Retinal pigment epithelial cell (primary cell): ENCODE data around the gene PRXL2A.
"Not testable (repeated sequence)": the region's sequence is repeated elsewhere in the genome, so short reads cannot be mapped to it uniquely, and the experiment has no call there.

Experiments used
- DNase-seq: peaks from one replicate; pipeline ENCODE4 v3.0.0-alpha.2; 2010; ENCODE audit warnings: low read depth
- H3K4me3 ChIP-seq: 2 replicates; pipeline ENCODE4 v1.5.1; 2011; ENCODE audit warnings: mild to moderate bottlenecking, low read length, control low read depth, moderate library complexity
- TF ChIP-seq, protein P1 (sequence below): conservative IDR thresholded peaks from 2 replicates; pipeline ENCODE4 v1.5.1; 2011; ENCODE audit warnings: low read depth, low read length, control low read depth, inconsistent platforms

PRXL2A gene

DNA sequence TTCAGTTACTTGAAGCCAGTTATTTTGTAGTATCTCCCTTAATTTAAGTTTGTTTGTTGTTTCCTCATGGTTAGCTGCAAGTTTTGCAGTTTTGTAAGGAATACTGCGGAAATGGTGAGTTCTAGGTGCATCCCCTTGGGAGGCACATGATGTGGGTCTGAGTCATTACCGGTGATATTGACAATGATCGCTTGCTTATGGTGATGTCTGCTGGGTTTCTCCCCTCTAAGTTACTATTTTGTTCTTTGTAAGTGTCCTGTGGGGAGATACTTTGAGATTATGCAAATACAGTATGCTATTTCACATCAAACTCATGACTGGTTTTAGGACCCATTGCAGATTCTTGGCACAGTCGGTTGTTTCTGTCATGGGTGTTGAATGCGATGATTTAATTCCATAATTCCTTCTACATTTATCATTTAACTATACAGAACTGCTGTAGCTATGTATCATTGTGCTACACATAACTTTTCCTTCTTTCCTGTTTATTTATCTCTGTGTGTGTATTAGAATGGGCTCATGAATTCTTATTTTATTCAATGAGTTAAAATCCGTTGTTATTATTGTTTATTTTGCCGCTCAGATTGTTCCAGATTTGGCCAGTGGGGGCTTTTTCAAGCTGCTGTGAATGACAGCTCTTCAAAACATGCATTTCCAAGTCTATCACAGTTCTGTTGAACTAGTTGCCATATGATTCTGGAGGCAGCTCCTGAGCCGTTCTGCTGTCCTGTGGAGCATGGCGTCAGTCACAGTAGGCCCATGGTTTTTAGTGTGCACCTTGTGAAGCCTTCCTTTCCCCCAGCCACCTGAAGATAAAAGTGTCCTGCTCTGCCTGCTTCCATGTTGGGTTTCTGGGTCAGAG is 64.1 kb downstream of the PRXL2A start:
- TF ChIP-seq, protein P1, sequence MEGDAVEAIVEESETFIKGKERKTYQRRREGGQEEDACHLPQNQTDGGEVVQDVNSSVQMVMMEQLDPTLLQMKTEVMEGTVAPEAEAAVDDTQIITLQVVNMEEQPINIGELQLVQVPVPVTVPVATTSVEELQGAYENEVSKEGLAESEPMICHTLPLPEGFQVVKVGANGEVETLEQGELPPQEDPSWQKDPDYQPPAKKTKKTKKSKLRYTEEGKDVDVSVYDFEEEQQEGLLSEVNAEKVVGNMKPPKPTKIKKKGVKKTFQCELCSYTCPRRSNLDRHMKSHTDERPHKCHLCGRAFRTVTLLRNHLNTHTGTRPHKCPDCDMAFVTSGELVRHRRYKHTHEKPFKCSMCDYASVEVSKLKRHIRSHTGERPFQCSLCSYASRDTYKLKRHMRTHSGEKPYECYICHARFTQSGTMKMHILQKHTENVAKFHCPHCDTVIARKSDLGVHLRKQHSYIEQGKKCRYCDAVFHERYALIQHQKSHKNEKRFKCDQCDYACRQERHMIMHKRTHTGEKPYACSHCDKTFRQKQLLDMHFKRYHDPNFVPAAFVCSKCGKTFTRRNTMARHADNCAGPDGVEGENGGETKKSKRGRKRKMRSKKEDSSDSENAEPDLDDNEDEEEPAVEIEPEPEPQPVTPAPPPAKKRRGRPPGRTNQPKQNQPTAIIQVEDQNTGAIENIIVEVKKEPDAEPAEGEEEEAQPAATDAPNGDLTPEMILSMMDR = no peak
- no peak for DNase-seq
- H3K4me3 ChIP-seq = no peak overlapping the region

DNA sequence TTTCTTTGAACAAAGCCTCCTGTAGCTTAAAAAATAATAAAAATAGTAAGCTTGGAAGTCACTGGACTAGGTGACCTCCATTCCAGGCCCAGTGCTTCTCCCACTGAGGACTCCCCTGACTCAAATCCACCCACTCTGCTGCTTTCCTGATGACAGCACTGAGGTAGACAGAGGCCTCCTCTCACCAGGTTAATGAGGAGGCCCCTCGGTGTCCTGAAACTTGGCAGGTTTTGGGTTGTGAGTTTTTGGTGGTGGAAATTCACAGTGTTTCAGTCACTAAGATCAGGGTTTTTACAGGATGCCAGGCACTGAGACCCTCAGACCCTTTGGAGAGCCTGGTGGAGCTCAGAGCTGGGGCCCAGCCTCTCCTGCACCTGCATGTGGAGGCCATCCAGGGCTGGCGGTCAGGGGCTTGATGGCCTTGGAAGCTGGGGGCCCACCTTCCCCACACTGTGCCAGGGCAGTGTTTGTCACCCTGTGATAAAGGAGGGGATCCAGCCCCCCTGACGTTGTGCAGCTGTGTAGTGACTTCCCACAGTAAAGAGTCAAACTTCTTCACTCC is 64.8 kb downstream of the PRXL2A start:
- TF ChIP-seq, protein P1 = no peak
- H3K4me3 ChIP-seq = no peak overlapping the region
- no peak for DNase-seq

DNA sequence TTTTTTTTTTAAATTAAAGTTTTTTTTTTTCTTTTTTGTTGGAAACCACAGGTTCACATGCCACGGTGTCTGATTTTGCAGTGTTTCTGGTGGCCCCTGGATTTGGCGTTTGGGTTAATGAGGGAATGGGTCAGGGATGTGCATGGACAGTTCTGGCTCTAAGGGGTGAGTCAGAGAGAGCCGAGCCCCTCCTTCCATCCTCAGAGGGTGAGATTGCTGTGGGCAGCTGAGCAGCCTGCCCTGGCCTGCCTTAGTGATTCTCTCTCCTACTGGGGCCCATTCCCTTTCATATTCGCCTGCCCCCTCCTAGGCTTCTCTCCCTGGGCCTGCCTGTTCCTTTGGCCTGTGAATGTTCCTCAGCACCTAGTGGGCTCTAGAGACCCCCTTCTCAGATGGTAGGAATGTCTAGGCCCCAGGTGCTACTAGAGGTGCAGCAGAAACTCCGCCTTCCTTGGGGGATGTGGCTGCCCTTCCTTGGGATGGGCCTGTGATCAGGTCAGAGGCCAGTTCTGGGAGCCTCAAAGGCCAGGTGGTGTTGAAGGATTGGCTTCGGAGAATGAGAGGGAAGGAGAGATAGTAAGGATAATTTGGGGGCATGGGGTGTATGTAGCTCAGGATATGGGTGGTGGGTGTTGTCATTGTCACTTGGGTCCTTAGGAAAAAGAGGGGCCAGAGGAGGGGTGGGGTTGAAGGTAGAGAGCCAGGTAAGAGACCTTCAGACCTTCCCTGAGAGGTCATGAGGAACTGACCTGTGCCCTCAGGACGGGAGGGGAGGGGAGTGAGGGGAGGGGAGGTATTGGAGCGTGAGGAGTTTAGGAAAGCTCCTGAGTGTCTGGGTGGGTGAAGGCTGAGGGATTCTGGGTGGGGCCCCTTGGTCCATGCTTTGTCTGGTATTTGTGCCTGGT is 65.6 kb downstream of the PRXL2A start:
- TF ChIP-seq, protein P1 = no peak
- no peak overlapping the region for H3K4me3 ChIP-seq
- no peak for DNase-seq

DNA sequence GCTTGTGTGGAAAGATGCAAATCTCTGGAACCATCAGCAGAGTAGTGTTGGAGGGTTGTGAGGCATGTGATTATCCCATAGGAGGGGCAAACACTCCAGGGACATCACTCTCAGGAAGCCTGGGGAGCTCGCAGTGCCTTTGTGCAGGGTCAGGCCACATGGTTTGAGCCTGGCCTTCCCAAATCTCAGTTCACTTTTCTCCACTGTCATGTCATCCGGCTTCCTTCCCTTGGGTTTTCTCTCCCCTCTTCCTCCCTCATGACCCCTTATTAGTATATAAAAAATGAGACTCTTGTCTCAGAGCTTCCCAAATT is 66.2 kb downstream of the PRXL2A start:
- TF ChIP-seq, protein P1 = no peak
- no peak for DNase-seq

DNA sequence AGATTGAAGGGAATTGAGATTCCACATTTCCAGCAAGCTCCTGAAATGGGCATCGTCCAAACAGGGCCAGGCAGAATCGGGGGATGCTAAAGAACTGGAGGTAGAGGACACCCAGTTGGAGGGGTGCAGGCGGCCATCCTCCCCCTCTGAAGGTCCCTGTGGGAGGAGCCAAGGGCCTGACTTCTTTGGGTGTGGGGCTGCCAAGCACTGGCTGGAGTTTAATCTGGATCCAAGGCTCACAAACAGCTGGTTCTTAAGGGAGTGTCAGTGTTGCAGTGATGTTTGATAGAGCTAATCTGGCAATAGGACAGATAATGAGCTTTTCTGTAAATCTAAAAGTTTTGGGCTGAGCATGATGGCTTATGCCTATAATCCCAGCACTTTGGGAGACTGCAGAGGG is 66.6 kb downstream of the PRXL2A start:
- DNase-seq = no peak
- TF ChIP-seq, protein P1 = no peak

More for the DNA sequence above, 66.2 kb downstream of the PRXL2A start:
- no peak overlapping the region for H3K4me3 ChIP-seq

DNA sequence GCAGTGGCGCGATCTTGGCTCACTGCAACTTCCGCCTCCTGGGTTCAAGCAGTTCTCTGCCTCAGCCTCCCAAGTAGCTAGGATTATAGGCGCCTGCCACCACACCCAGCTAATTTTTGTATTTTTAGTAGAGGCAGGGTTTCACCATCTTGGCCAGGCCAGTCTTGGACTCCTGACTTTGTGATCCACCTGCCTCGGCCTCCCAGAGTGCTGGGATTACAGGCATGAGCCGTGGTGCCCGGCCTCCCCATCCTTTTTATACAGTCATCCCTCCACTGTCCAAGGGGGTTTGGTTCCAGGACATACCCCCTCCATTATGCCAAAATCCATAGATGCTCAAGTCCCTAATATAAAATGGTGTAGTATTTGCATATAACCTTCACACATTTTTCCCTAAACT is 67.3 kb downstream of the PRXL2A start:
- not testable (repeated sequence) for DNase-seq, H3K4me3 ChIP-seq

More for the DNA sequence above, 66.6 kb downstream of the PRXL2A start:
- no peak overlapping the region for H3K4me3 ChIP-seq

DNA sequence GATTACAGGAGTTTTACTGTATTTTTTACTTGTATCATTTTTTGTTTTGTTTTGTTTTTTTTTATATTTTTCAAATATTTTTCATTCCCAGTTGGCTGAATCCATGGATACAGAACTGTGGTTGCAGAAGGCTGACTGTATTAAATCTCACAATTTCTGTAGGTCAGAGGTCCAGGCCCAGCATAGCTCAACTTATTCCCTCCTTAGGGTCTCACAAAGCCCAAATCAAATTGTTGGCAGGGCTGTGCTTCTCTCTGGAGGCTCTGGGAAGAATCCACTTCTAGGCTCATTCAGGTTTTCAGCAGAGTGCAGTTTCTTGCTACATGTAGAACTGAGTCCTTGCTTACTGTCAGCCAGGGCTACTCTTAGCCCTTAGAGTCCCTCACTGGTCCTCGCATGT is 68.3 kb downstream of the PRXL2A start:
- TF ChIP-seq, protein P1 = no peak
- no peak for DNase-seq
- no peak overlapping the region for H3K4me3 ChIP-seq
